H1 (cell line): Measurements from ENCODE around the gene BIN1. TPM values are rescaled to one million over a fixed set of nuclear protein-coding genes. Genes with fewer than 3 reads are reported as not detected.

Experiments
- SAP30 ChIP-seq: fragments of 300-600 bp; sonication (generic); IDR thresholded peaks from 2 replicates; pipeline ENCODE4 v1.7.1; 2012; ENCODE audit warnings: low read length, moderate library complexity, mild to moderate bottlenecking, inconsistent platforms; ENCODE audit not compliant: insufficient read depth, insufficient replicate concordance
- SP2 ChIP-seq: IDR thresholded peaks from 2 replicates; pipeline ENCODE4 v1.6.1; 2012; ENCODE audit warnings: mild to moderate bottlenecking, low read length, inconsistent platforms
- polyA plus RNA-seq, 7 experiments: library from polyadenylated mRNA; depleted of rRNA in 3 of 7; stranded (reverse) in 5 of 7; unstranded in 2 of 7; fragments of >200 nt in 5 of 7; fragments of 200-250 nt in 2 of 7; gene quantifications; 1 replicate in 5 of 7; 2 replicates in 1 of 7; 4 replicates in 1 of 7; pipeline versions ENCODE4 v1.2.1 to v1.2.3, GENCODE V29; 2011 to 2013; ENCODE audit warnings: missing spikeins in 2 of 7, mixed read lengths in 2 of 7
- total RNA-seq: library from RNA; stranded (reverse); fragmentation: NEBNext Ultra II Directional; extraction: Animal tissue kit (Norgen Biotek cat#: 25700); gene quantifications from 2 replicates; pipeline ENCODE4 v1.2.1, GENCODE V29; 2021
- TF ChIP-seq, protein P1 (sequence below): fragments of 300-600 bp; sonication (generic); IDR thresholded peaks from 2 replicates; pipeline ENCODE4 v1.7.1; 2012; ENCODE audit warnings: low read length, moderate library complexity, mild to moderate bottlenecking, inconsistent platforms; ENCODE audit not compliant: insufficient replicate concordance

Gene BIN1
- total and polyA plus RNA-seq, 2 of the 8 experiments (the other 6 are each of a cell fraction or from before 2014, with no cell fraction given) = 23.6 to 35.6 TPM

DNA sequence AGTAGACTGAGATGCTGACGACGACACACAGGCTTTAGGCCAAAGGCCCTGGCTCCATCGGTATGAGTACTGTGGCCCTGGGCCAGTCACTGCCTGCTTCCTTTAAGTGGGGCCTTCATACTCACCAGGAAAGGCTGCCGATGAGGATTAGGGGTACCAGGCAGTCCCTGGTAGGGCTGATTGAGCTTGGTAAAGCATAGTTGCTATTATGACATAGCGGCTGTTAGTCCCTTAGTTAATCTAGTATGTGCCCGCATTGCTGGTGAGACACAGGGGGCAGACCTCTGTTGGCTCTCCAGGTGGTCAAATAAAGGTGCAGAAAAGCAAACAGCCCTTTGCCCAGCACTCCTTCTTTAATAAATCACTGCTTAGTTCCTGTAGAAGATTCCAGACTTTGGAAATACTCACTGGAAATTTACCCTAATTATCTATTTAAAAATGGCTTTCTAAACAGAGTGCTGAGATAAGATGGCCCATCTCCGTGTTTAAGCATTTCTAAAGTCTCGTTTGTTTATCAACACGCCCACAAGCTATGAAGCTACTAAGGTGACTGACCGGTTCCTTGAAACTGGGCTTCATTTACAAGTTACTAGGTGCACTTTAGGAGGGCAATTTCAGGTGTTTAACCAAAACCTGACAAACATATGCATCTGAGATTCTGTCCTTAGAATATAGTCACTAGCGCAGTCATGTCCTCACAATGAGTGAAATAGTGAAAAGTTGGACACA is 8.7 kb upstream of the BIN1 start (continued):
- TF ChIP-seq, protein P1, sequence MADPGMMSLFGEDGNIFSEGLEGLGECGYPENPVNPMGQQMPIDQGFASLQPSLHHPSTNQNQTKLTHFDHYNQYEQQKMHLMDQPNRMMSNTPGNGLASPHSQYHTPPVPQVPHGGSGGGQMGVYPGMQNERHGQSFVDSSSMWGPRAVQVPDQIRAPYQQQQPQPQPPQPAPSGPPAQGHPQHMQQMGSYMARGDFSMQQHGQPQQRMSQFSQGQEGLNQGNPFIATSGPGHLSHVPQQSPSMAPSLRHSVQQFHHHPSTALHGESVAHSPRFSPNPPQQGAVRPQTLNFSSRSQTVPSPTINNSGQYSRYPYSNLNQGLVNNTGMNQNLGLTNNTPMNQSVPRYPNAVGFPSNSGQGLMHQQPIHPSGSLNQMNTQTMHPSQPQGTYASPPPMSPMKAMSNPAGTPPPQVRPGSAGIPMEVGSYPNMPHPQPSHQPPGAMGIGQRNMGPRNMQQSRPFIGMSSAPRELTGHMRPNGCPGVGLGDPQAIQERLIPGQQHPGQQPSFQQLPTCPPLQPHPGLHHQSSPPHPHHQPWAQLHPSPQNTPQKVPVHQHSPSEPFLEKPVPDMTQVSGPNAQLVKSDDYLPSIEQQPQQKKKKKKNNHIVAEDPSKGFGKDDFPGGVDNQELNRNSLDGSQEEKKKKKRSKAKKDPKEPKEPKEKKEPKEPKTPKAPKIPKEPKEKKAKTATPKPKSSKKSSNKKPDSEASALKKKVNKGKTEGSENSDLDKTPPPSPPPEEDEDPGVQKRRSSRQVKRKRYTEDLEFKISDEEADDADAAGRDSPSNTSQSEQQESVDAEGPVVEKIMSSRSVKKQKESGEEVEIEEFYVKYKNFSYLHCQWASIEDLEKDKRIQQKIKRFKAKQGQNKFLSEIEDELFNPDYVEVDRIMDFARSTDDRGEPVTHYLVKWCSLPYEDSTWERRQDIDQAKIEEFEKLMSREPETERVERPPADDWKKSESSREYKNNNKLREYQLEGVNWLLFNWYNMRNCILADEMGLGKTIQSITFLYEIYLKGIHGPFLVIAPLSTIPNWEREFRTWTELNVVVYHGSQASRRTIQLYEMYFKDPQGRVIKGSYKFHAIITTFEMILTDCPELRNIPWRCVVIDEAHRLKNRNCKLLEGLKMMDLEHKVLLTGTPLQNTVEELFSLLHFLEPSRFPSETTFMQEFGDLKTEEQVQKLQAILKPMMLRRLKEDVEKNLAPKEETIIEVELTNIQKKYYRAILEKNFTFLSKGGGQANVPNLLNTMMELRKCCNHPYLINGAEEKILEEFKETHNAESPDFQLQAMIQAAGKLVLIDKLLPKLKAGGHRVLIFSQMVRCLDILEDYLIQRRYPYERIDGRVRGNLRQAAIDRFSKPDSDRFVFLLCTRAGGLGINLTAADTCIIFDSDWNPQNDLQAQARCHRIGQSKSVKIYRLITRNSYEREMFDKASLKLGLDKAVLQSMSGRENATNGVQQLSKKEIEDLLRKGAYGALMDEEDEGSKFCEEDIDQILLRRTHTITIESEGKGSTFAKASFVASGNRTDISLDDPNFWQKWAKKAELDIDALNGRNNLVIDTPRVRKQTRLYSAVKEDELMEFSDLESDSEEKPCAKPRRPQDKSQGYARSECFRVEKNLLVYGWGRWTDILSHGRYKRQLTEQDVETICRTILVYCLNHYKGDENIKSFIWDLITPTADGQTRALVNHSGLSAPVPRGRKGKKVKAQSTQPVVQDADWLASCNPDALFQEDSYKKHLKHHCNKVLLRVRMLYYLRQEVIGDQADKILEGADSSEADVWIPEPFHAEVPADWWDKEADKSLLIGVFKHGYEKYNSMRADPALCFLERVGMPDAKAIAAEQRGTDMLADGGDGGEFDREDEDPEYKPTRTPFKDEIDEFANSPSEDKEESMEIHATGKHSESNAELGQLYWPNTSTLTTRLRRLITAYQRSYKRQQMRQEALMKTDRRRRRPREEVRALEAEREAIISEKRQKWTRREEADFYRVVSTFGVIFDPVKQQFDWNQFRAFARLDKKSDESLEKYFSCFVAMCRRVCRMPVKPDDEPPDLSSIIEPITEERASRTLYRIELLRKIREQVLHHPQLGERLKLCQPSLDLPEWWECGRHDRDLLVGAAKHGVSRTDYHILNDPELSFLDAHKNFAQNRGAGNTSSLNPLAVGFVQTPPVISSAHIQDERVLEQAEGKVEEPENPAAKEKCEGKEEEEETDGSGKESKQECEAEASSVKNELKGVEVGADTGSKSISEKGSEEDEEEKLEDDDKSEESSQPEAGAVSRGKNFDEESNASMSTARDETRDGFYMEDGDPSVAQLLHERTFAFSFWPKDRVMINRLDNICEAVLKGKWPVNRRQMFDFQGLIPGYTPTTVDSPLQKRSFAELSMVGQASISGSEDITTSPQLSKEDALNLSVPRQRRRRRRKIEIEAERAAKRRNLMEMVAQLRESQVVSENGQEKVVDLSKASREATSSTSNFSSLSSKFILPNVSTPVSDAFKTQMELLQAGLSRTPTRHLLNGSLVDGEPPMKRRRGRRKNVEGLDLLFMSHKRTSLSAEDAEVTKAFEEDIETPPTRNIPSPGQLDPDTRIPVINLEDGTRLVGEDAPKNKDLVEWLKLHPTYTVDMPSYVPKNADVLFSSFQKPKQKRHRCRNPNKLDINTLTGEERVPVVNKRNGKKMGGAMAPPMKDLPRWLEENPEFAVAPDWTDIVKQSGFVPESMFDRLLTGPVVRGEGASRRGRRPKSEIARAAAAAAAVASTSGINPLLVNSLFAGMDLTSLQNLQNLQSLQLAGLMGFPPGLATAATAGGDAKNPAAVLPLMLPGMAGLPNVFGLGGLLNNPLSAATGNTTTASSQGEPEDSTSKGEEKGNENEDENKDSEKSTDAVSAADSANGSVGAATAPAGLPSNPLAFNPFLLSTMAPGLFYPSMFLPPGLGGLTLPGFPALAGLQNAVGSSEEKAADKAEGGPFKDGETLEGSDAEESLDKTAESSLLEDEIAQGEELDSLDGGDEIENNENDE = no peak
- TF ChIP-seq SP2 (no peak), SAP30 (no peak)
